NCI-H1092 treated with DMSO at 0.1 percent for 48 hours (cell line): ENCODE measurements around the gene PGAP1.

Source experiments
- DNase-seq: peaks from one replicate; lab custom pipeline; 2025; lab: John Stamatoyannopoulos, UW

Gene PGAP1

GRCh38 chr2:196926562-196927375 is at the start of gene PGAP1:
TSS of gene PGAP1 (minus strand) at chr2:196926707. CDS start at chr2:196926616, 91 bp downstream.
- peak; percentile 92 for DNase-seq

GRCh38 chr2:196974970-196975369 is 48.5 kb upstream of the PGAP1 start:
- no peak for DNase-seq

- no peak for DNase-seq
Measured at GRCh38 chr2:196971574-196972279, 45.2 kb upstream of the PGAP1 start.

GRCh38 chr2:196970099-196970498 is 43.6 kb upstream of the PGAP1 start:
- DNase-seq, result no peak

GRCh38 chr2:196968516-196968915 is 42.0 kb upstream of the PGAP1 start:
- DNase-seq, result no peak

GRCh38 chr2:196967775-196968174 is 41.3 kb upstream of the PGAP1 start:
- DNase-seq, result no peak

GRCh38 chr2:196967116-196967515 is 40.6 kb upstream of the PGAP1 start:
- no peak for DNase-seq

GRCh38 chr2:196966061-196966460 is 39.6 kb upstream of the PGAP1 start:
- DNase-seq, result no peak

GRCh38 chr2:196965651-196966050 is 39.1 kb upstream of the PGAP1 start:
- DNase-seq, result no peak

- no peak for DNase-seq
Measured at GRCh38 chr2:196963961-196964360, 37.5 kb upstream of the PGAP1 start.

GRCh38 chr2:196963043-196963442 is 36.5 kb upstream of the PGAP1 start:
- DNase-seq, result no peak

- no peak for DNase-seq
Measured at GRCh38 chr2:196962325-196962724, 35.8 kb upstream of the PGAP1 start.

GRCh38 chr2:196961889-196962288 is 35.4 kb upstream of the PGAP1 start:
- DNase-seq, result no peak

GRCh38 chr2:196959734-196960338 is 33.3 kb upstream of the PGAP1 start:
- DNase-seq, result no peak

- no peak for DNase-seq
Measured at GRCh38 chr2:196959281-196959680, 32.8 kb upstream of the PGAP1 start.

- no peak for DNase-seq
Measured at GRCh38 chr2:196957881-196958525, 31.5 kb upstream of the PGAP1 start.

- no peak for DNase-seq
Measured at GRCh38 chr2:196957442-196957841, 30.9 kb upstream of the PGAP1 start.

GRCh38 chr2:196956069-196956468 is 29.6 kb upstream of the PGAP1 start:
- DNase-seq, result no peak

GRCh38 chr2:196955036-196955435 is 28.5 kb upstream of the PGAP1 start:
- DNase-seq, result no peak

GRCh38 chr2:196954001-196954400 is 27.5 kb upstream of the PGAP1 start:
- DNase-seq, result peak; percentile 20

- no peak for DNase-seq
Measured at GRCh38 chr2:196952936-196953335, 26.4 kb upstream of the PGAP1 start.

GRCh38 chr2:196951973-196952372 is 25.5 kb upstream of the PGAP1 start:
- no peak for DNase-seq
